GM12875 (cell line): ENCODE measurements around the gene CHRNB2.

Experiments used
- H3K4me3 ChIP-seq: one replicate; pipeline ENCODE4 v1.5.1; 2011; ENCODE audit warnings: low read depth, low read length, control low read depth
- CTCF ChIP-seq: IDR thresholded peaks from 2 replicates; pipeline ENCODE4 v1.5.1; 2011; ENCODE audit warnings: low read depth, mild to moderate bottlenecking, control low read depth, inconsistent platforms, low read length, moderate library complexity, borderline replicate concordance; ENCODE audit not compliant: insufficient read depth

Gene CHRNB2

GRCh38 chr1:154582885-154583284 is 15.3 kb downstream of the CHRNB2 start:
- no peak overlapping the region for H3K4me3 ChIP-seq

GRCh38 chr1:154583773-154584172 is 16.2 kb downstream of the CHRNB2 start:
- TF ChIP-seq CTCF = no peak
- no peak overlapping the region for H3K4me3 ChIP-seq

More at GRCh38 chr1:154582885-154583284, 15.3 kb downstream of the CHRNB2 start:
- no peak for TF ChIP-seq CTCF

GRCh38 chr1:154584267-154584994 is 16.9 kb downstream of the CHRNB2 start:
- H3K4me3 ChIP-seq = no peak overlapping the region
- no peak for TF ChIP-seq CTCF

- no peak overlapping the region for H3K4me3 ChIP-seq
- TF ChIP-seq CTCF = no peak
Observed at GRCh38 chr1:154586231-154586630, 18.7 kb downstream of the CHRNB2 start.

- no peak overlapping the region for H3K4me3 ChIP-seq
- no peak for TF ChIP-seq CTCF
Observed at GRCh38 chr1:154586641-154587040, 19.1 kb downstream of the CHRNB2 start.

GRCh38 chr1:154589780-154590179 is 22.2 kb downstream of the CHRNB2 start:
- TF ChIP-seq CTCF = no peak
- no peak overlapping the region for H3K4me3 ChIP-seq

- TF ChIP-seq CTCF = no peak
- no peak overlapping the region for H3K4me3 ChIP-seq
Observed at GRCh38 chr1:154590756-154591155, 23.2 kb downstream of the CHRNB2 start.
